ENCODE results near the gene PDK2. TPM values are rescaled to one million over a fixed set of nuclear protein-coding genes. Genes with fewer than 3 reads are reported as not detected.
A peak's percentile ranks its signal among the peaks of the same experiment; 100 is the strongest.

Gene PDK2
- total and polyA plus RNA-seq, 10 of the 15 experiments (the other 5 are each of a cell fraction or from before 2014, with no cell fraction given) = 0.98 to 22.6 (median 12.3) TPM

- TF ChIP-seq E2F8 (IDR thresholded peaks at IDR 0.05; ENCODE audit: low read depth, partially characterized antibody) (no peak), EZH2 (IDR thresholded peaks at IDR 0.05; ENCODE audit: borderline replicate concordance, control insufficient read depth, low read depth, low read length) (no peak), SMARCA5 (IDR thresholded peaks at IDR 0.05) (no peak), ZBTB40 (IDR thresholded peaks at IDR 0.05; ENCODE audit: borderline replicate concordance) (no peak), FOXK2 (IDR thresholded peaks at IDR 0.05) (no peak), ZNF207 (IDR thresholded peaks at IDR 0.05; ENCODE audit: borderline replicate concordance) (no peak), ZNF24 (IDR thresholded peaks at IDR 0.05) (peak; percentile 50; the same call in 1 of the 2 replicates), SIN3A (IDR thresholded peaks at IDR 0.05; ENCODE audit: low read depth, low read length) (no peak), NBN (IDR thresholded peaks at IDR 0.05) (no peak), CTCF (IDR thresholded peaks at IDR 0.05 in 2 of 3, conservative IDR thresholded peaks at IDR 0.05 in 1 of 3; ENCODE audit: control insufficient read depth in 2 of 3, extremely low read depth in 1 of 3, insufficient read depth in 1 of 3, low read depth in 3 of 3, low read length in 3 of 3) (peak; percentile 69 to 77 (median 72)), SMAD1 (IDR thresholded peaks at IDR 0.05; ENCODE audit: low read depth, partially characterized antibody) (no peak), MYB (IDR thresholded peaks at IDR 0.05; ENCODE audit: borderline replicate concordance, low read depth, low read length) (no peak), SUZ12 (IDR thresholded peaks at IDR 0.05; ENCODE audit: unreplicated experiment) (no peak), MTA2 (IDR thresholded peaks at IDR 0.05; ENCODE audit: low read depth) (no peak), JUNB (IDR thresholded peaks at IDR 0.05) (no peak), PBX3 (IDR thresholded peaks at IDR 0.05; ENCODE audit: insufficient replicate concordance, low read depth, low read length) (no peak), SMC3 (IDR thresholded peaks at IDR 0.05; ENCODE audit: borderline replicate concordance, low read length) (peak; percentile 45; the same call in 1 of the 2 replicates), HDGF (IDR thresholded peaks at IDR 0.05) (no peak), ZSCAN29 (IDR thresholded peaks at IDR 0.05) (no peak), TAF1 (IDR thresholded peaks at IDR 0.05; ENCODE audit: borderline replicate concordance, low read depth, low read length) (no peak), BACH1 (IDR thresholded peaks at IDR 0.05; ENCODE audit: borderline replicate concordance) (no peak), RAD21 (IDR thresholded peaks at IDR 0.05; ENCODE audit: insufficient read depth, low read depth, low read length) (peak; percentile 64)
Measured at GRCh38 chr17:50114849-50115357, 19.8 kb downstream of the PDK2 start (continued).
